Progenitor cell of endocrine pancreas (in vitro differentiated cells): ENCODE data around the gene GRIK3. TPM values are rescaled to one million over a fixed set of nuclear protein-coding genes. Genes with fewer than 3 reads are reported as not detected.

ENCODE experiments used
- DNase-seq: peaks from one replicate; pipeline ENCODE4 v3.0.0; 2021; ENCODE audit warnings: low spot score; ENCODE audit not compliant: unreplicated experiment
- H3K27ac Mint-ChIP-seq: 2 replicates; pipeline ENCODE4 v1.8.0; 2021; ENCODE audit warnings: mild to moderate bottlenecking, moderate library complexity, mixed read lengths
- H3K27me3 Mint-ChIP-seq: 2 replicates; pipeline ENCODE4 v1.8.0; 2021; ENCODE audit warnings: mixed read lengths
- H3K36me3 Mint-ChIP-seq: 2 replicates; pipeline ENCODE4 v1.8.0; 2022; ENCODE audit warnings: mixed read lengths; ENCODE audit not compliant: insufficient read depth
- H3K4me1 Mint-ChIP-seq: 2 replicates; pipeline ENCODE4 v1.8.0; 2021; ENCODE audit warnings: low read depth, mixed read lengths
- H3K4me3 Mint-ChIP-seq: 2 replicates; pipeline ENCODE4 v1.8.0; 2021; ENCODE audit warnings: low read depth, mild to moderate bottlenecking, moderate library complexity, mixed read lengths
- H3K9me3 Mint-ChIP-seq: 2 replicates; pipeline ENCODE4 v1.8.0; 2021; ENCODE audit warnings: low read depth, mixed read lengths
- CTCF ChIP-seq: fragments of 200-600 bp; sonication (generic); IDR thresholded peaks from one replicate; pipeline ENCODE4 v1.5.0; 2021; ENCODE audit warnings: antibody characterized with exemption, mild to moderate bottlenecking; ENCODE audit not compliant: unreplicated experiment
- total RNA-seq: library from RNA; stranded (reverse); gene quantifications from 2 replicates; pipeline ENCODE4 v1.2.1, GENCODE V29; 2021

The GRIK3 gene
- total RNA-seq, 1 donor from 2014 or later = 0.41 TPM

- H3K4me1 Mint-ChIP-seq = no peaks in the 10 kb centered on the region
- TF ChIP-seq CTCF = no peak
- H3K27ac Mint-ChIP-seq = no peak overlapping the region
- H3K36me3 Mint-ChIP-seq = no peaks in the 10 kb centered on the region
- DNase-seq = no peak
- H3K27me3 Mint-ChIP-seq = peaks cover 44% of the 10 kb centered on the region
- H3K9me3 Mint-ChIP-seq = peaks cover 2% of the 10 kb centered on the region
- no peak overlapping the region for H3K4me3 Mint-ChIP-seq
Observed at GRCh38 chr1:36977731-36978406, 56.4 kb downstream of the GRIK3 start.

GRCh38 chr1:36975642-36976041 is 58.7 kb downstream of the GRIK3 start:
- H3K27me3 Mint-ChIP-seq = peaks cover 40% of the 10 kb centered on the region
- TF ChIP-seq CTCF = no peak
- no peaks in the 10 kb centered on the region for H3K36me3 Mint-ChIP-seq
- peaks cover 2% of the 10 kb centered on the region for H3K4me1 Mint-ChIP-seq
- no peak overlapping the region for H3K4me3 Mint-ChIP-seq
- no peak overlapping the region for H3K27ac Mint-ChIP-seq
- peaks cover 2% of the 10 kb centered on the region for H3K9me3 Mint-ChIP-seq
- DNase-seq = no peak

- no peak for DNase-seq
- Mint-ChIP-seq H3K36me3 (no peaks in the 10 kb centered on the region), H3K9me3 (no peaks in the 10 kb centered on the region), H3K27ac (no peak overlapping the region), H3K4me3 (no peak overlapping the region), H3K27me3 (peaks cover 34% of the 10 kb centered on the region), H3K4me1 (peaks cover 2% of the 10 kb centered on the region)
- no peak for TF ChIP-seq CTCF
Observed at GRCh38 chr1:36973056-36973455, 61.3 kb downstream of the GRIK3 start.

GRCh38 chr1:36971852-36972618 is 62.3 kb downstream of the GRIK3 start:
- H3K9me3 Mint-ChIP-seq = no peaks in the 10 kb centered on the region
- no peak for TF ChIP-seq CTCF
- H3K27me3 Mint-ChIP-seq = peaks cover 30% of the 10 kb centered on the region
- no peak overlapping the region for H3K27ac Mint-ChIP-seq
- H3K36me3 Mint-ChIP-seq = no peaks in the 10 kb centered on the region
- no peak overlapping the region for H3K4me3 Mint-ChIP-seq
- DNase-seq = no peak
- H3K4me1 Mint-ChIP-seq = peaks cover 2% of the 10 kb centered on the region

- Mint-ChIP-seq H3K4me1 (peaks cover 2% of the 10 kb centered on the region), H3K27me3 (peaks cover 15% of the 10 kb centered on the region), H3K4me3 (no peak overlapping the region), H3K36me3 (no peaks in the 10 kb centered on the region), H3K9me3 (no peaks in the 10 kb centered on the region), H3K27ac (no peak overlapping the region)
- DNase-seq = no peak
- no peak for TF ChIP-seq CTCF
Observed at GRCh38 chr1:36968730-36969129, 65.6 kb downstream of the GRIK3 start.
